ENCODE results near the gene LIN37. TPM values are rescaled to one million over a fixed set of nuclear protein-coding genes. Genes with fewer than 3 reads are reported as not detected.
"Not testable (repeated sequence)": the region's sequence is repeated elsewhere in the genome, so short reads cannot be mapped to it uniquely, and the experiment has no call there.

The LIN37 gene
- total and polyA plus RNA-seq, 2 experiments from 2014 or later, result 12.0 to 13.6 TPM

- no peak overlapping the region for H3K27ac ChIP-seq
- no peak for DNase-seq (ENCODE audit: low spot score)
- H3K9me3 ChIP-seq (ENCODE audit: low read depth), result no peaks in the 10 kb centered on the region
- no peak overlapping the region for H3K4me2 ChIP-seq
- H3K9me2 ChIP-seq (replicated peaks; ENCODE audit: insufficient read depth), result no peaks in the 10 kb centered on the region
- no peak overlapping the region for H3K4me3 ChIP-seq
- 97% methylated on average over 16 of the region's 16 CpGs for WGBS (ENCODE audit: low lambda C conversion rate, missing lambda C conversion rate)
- H3K4me1 ChIP-seq (ENCODE audit: insufficient read depth), result peaks cover 6% of the 10 kb centered on the region
- H3K36me3 ChIP-seq (replicated peaks; ENCODE audit: insufficient read depth, low read depth), result no peaks in the 10 kb centered on the region
- peaks cover 42% of the 10 kb centered on the region for H3K79me2 ChIP-seq
- TF ChIP-seq EZH2 (IDR thresholded peaks at IDR 0.05; ENCODE audit: borderline replicate concordance) (no peak), EZH2phosphoT487 (IDR thresholded peaks at IDR 0.05; ENCODE audit: low read depth, severe bottlenecking, unreplicated experiment) (no peak), CTCF (IDR thresholded peaks at IDR 0.05; ENCODE audit: poor library complexity) (no peak)
- no peaks in the 10 kb centered on the region for H3K27me3 ChIP-seq
- peaks cover 25% of the 10 kb centered on the region for H4K20me1 ChIP-seq (ENCODE audit: insufficient read depth, poor library complexity, severe bottlenecking)
- no peak overlapping the region for H2AFZ ChIP-seq
Observed at GRCh38 chr19:35721374-35721773, 27.0 kb upstream of the LIN37 start.

DNA sequence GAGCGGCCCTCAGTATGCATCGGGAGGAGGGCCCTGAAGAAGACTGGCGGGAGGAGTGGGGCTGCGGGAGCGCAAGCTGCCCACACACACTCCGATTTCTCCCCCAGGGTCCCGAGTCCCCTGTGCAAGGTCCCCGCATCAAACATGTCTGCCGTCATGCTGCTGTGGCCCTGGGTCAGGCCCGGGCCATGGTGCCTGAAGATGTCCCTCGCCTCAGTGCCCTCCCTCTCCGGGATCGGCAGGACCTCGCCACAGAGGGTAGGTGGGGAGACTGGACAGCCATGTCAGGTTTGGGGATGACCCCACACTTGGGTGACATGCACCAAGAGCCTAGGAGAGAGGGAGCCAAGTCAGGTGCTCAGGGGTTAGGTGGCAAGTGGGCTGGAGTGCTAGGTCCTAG, 25.9 kb upstream of the LIN37 start:
- H3K4me2 ChIP-seq, result no peak overlapping the region
- H3K36me3 ChIP-seq (replicated peaks; ENCODE audit: insufficient read depth, low read depth), result no peaks in the 10 kb centered on the region
- WGBS (ENCODE audit: low lambda C conversion rate, missing lambda C conversion rate), result 97% methylated on average over 14 of the region's 14 CpGs
- DNase-seq (ENCODE audit: low spot score), result no peak
- no peak overlapping the region for H2AFZ ChIP-seq
- no peak for TF ChIP-seq EZH2 (IDR thresholded peaks at IDR 0.05; ENCODE audit: borderline replicate concordance)
- no peak for TF ChIP-seq EZH2phosphoT487 (IDR thresholded peaks at IDR 0.05; ENCODE audit: low read depth, severe bottlenecking, unreplicated experiment)
- TF ChIP-seq CTCF (IDR thresholded peaks at IDR 0.05; ENCODE audit: poor library complexity), result no peak
- H3K27me3 ChIP-seq, result no peaks in the 10 kb centered on the region
- peaks cover 6% of the 10 kb centered on the region for H3K4me1 ChIP-seq (ENCODE audit: insufficient read depth)
- H3K9me3 ChIP-seq (ENCODE audit: low read depth), result no peaks in the 10 kb centered on the region
- H3K4me3 ChIP-seq, result no peak overlapping the region
- no peak overlapping the region for H3K27ac ChIP-seq
- H3K79me2 ChIP-seq, result peaks cover 42% of the 10 kb centered on the region
- no peaks in the 10 kb centered on the region for H3K9me2 ChIP-seq (replicated peaks; ENCODE audit: insufficient read depth)
- H4K20me1 ChIP-seq (ENCODE audit: insufficient read depth, poor library complexity, severe bottlenecking), result peaks cover 25% of the 10 kb centered on the region

DNA sequence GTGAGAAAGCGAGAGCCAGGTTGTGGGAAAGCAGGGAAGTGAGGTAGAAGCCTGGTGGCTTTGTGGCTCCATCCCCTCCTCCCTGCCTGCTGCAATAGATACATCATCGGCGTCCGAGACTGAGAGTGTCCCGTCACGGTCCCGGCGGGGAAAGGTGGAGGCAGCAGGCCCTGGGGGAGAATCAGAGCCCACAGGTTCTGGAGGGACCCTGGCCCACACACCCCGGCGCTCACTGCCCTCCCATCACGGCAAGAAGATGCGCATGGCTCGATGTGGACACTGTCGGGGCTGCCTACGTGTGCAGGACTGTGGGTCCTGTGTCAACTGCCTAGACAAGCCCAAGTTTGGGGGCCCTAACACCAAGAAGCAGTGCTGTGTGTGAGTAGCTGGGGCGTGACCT, 25.5 kb upstream of the LIN37 start:
- Histone ChIP-seq H2AFZ (no peak overlapping the region), H4K20me1 (ENCODE audit: insufficient read depth, poor library complexity, severe bottlenecking) (peaks cover 25% of the 10 kb centered on the region), H3K9me2 (replicated peaks; ENCODE audit: insufficient read depth) (no peaks in the 10 kb centered on the region), H3K36me3 (replicated peaks; ENCODE audit: insufficient read depth, low read depth) (no peaks in the 10 kb centered on the region), H3K4me1 (ENCODE audit: insufficient read depth) (peaks cover 6% of the 10 kb centered on the region), H3K9me3 (ENCODE audit: low read depth) (no peaks in the 10 kb centered on the region), H3K4me2 (no peak overlapping the region), H3K27ac (no peak overlapping the region), H3K27me3 (no peaks in the 10 kb centered on the region), H3K4me3 (no peak overlapping the region), H3K79me2 (peaks cover 42% of the 10 kb centered on the region)
- TF ChIP-seq CTCF (IDR thresholded peaks at IDR 0.05; ENCODE audit: poor library complexity), result no peak
- no peak for TF ChIP-seq EZH2phosphoT487 (IDR thresholded peaks at IDR 0.05; ENCODE audit: low read depth, severe bottlenecking, unreplicated experiment)
- TF ChIP-seq EZH2 (IDR thresholded peaks at IDR 0.05; ENCODE audit: borderline replicate concordance), result no peak
- DNase-seq (ENCODE audit: low spot score), result no peak
- WGBS (ENCODE audit: low lambda C conversion rate, missing lambda C conversion rate), result 97% methylated on average over 16 of the region's 16 CpGs

GRCh38 chr19:35723671-35724070, 24.7 kb upstream of the LIN37 start:
- Histone ChIP-seq H3K4me2 (no peak overlapping the region), H3K4me3 (no peak overlapping the region), H3K27me3 (no peaks in the 10 kb centered on the region), H4K20me1 (ENCODE audit: insufficient read depth, poor library complexity, severe bottlenecking) (peaks cover 24% of the 10 kb centered on the region), H3K9me2 (replicated peaks; ENCODE audit: insufficient read depth) (no peaks in the 10 kb centered on the region), H3K27ac (no peak overlapping the region), H3K79me2 (peaks cover 36% of the 10 kb centered on the region), H3K9me3 (ENCODE audit: low read depth) (no peaks in the 10 kb centered on the region), H3K4me1 (ENCODE audit: insufficient read depth) (peaks cover 6% of the 10 kb centered on the region), H3K36me3 (replicated peaks; ENCODE audit: insufficient read depth, low read depth) (no peaks in the 10 kb centered on the region), H2AFZ (no peak overlapping the region)
- 95% methylated on average over 16 of the region's 24 CpGs for WGBS (ENCODE audit: low lambda C conversion rate, missing lambda C conversion rate)
- TF ChIP-seq CTCF (IDR thresholded peaks at IDR 0.05; ENCODE audit: poor library complexity), result no peak
- TF ChIP-seq EZH2 (IDR thresholded peaks at IDR 0.05; ENCODE audit: borderline replicate concordance), result no peak
- TF ChIP-seq EZH2phosphoT487 (IDR thresholded peaks at IDR 0.05; ENCODE audit: low read depth, severe bottlenecking, unreplicated experiment), result no peak
- no peak for DNase-seq (ENCODE audit: low spot score)

- H3K9me3 ChIP-seq (ENCODE audit: low read depth); H3K36me3 ChIP-seq (replicated peaks; ENCODE audit: insufficient read depth, low read depth); H3K9me2 ChIP-seq (replicated peaks; ENCODE audit: insufficient read depth); H3K4me2 ChIP-seq; H3K27me3 ChIP-seq; H3K27ac ChIP-seq; H3K4me3 ChIP-seq; H2AFZ ChIP-seq; H3K4me1 ChIP-seq (ENCODE audit: insufficient read depth); DNase-seq (ENCODE audit: low spot score): not testable (repeated sequence)
- Histone ChIP-seq H3K79me2 (peaks cover 31% of the 10 kb centered on the region), H4K20me1 (ENCODE audit: insufficient read depth, poor library complexity, severe bottlenecking) (peaks cover 19% of the 10 kb centered on the region)
- 96% methylated on average over 7 of the region's 7 CpGs for whole genome bisulfite sequencing (ENCODE audit: low lambda C conversion rate, missing lambda C conversion rate)
Observed at GRCh38 chr19:35724132-35724531, 24.2 kb upstream of the LIN37 start.

Measured in hepatocyte (in vitro differentiated cells).